Renal cortical epithelial cell (primary cell): ENCODE data around the gene ALG9. TPM values are rescaled to one million over a fixed set of nuclear protein-coding genes. Genes with fewer than 3 reads are reported as not detected.
A peak's percentile ranks its signal among the peaks of the same experiment; 100 is the strongest.
"Not testable (repeated sequence)": the region's sequence is repeated elsewhere in the genome, so short reads cannot be mapped to it uniquely, and the experiment has no call there.

Source experiments
- DNase-seq: peaks from one replicate; pipeline ENCODE4 v3.0.0-alpha.2; 2011; ENCODE audit warnings: low read depth
- total RNA-seq: library from RNA; depleted of rRNA; stranded (reverse); fragments of >200 nt; gene quantifications from 2 replicates; pipeline ENCODE4 v1.2.3, GENCODE V29; 2014

Gene ALG9
- total RNA-seq, 1 donor from 2014 or later, result 42.4 TPM

DNA sequence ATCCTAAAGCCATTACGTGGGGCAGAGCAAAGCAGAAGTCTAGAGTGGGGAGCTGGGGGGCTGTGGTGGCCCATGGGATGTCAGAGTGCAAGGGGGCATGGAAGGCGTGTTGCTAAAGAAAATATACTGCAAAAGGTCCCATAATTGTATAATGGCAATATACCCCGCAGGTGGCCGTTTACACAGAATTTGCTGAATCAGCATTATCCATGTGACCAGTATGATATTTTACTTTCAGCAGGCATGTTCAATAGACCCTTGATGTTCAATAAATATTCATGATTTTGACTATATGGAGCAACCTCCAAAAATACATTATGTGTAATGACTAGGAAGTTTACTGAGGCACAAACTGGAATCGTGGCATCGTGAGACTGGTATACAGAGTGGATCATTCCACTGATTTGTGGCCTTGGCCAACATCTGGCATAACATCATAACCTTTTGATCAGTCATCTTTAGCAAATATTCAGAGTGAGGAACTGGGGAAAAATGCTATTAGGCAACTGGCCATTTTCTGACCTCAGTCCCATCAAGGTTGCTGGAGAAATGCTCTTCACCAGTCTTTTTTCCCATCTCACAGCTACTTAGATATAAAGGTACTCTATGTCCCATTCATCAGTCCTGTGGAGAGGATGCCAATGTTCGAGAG lies 75.9 kb downstream of the ALG9 start:
- DNase-seq, result no peak

- DNase-seq, result peak; percentile 89
Measured at GRCh38 chr11:111793863-111794262, 77.5 kb downstream of the ALG9 start.

DNA sequence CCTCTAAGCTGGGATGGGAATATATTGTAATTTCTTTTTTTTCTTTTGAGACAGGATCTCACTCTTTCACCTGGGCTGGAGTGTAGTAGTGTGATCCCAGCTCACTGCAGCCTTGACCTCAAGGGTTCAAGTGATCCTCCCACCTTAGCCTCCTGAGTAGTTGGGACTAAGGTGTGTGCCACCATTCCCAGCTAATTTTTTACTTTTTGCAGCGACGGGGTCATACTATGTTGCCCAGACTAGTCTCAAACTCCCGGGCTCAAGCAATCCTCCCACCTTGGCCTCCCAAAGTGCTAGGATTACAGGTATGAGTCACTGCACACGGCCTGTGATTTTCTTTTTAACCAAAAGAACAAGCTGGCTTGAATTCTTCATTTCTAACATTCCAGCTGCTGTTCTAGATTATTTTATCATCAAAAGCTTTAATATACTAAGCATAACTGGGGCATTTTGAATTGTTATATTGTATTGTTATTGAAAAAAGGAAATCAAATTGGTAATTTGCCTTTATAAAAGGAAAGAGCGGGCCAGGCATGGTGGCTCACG lies 78.4 kb downstream of the ALG9 start:
- DNase-seq, result no peak

DNA sequence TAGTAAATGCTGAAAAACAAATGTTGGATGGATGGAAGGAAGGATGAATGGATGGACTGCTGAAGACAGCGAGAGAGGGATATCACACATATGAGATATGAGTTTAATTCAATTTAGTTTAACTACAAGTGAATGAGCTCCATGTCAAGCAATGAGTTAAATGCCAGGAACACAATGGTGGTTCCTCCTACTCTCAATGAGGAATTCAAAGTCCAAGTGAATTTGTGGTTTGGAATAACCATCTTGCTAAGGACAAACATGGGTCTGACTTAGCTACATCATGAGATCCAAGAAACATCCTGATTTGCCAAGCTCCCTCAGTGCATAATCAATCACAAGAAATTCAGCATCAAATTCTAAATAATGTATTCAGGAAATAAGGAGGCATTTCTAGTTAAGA lies 79.1 kb downstream of the ALG9 start:
- peak; percentile 77 for DNase-seq

DNA sequence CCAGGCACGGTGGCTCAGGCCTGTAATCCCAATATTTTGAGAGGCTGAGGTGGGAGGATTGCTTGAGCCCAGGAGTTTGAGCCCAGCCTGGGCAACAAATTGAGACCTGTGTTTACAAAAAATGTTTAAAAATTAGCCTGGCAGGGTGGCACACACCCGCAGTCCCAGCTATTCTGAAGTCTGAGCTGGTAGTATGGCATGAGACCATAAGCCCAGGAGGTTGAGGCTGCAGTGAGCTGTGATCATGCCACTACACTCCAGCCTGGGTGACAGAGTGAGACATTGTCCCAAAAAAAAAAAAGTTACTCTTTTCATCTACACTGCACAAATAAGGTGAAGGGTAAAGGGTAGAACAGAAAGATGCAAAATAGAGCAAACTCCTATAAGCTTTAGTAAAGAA lies 82.9 kb downstream of the ALG9 start:
- DNase-seq, result no peak

GRCh38 chr11:111788051-111788450 lies 83.3 kb downstream of the ALG9 start:
- DNase-seq, result no peak

DNA sequence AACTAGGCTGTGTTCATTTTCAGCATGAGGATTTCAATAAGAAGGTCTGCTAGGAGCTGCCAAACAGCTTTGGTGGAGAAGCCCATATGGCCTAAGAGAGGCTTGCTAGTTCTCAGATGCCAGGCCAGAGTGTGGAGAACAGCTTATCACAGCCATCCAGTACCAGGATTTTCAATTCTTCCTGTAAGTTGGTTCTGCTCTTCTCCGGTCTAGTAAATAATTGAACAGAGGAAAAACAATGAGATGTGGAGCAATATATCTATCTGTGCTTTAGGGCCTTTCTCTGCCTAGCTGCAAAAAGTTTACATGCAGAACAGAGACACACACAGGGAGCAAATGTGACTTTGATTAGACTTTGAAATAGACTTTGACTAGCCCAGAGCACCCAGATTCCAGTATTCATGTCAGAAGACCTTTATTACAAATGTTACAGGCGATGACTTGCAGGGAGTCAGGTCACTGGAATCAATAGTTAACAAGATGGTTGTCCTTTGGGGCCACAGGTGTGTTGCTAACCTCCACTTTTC lies 85.4 kb downstream of the ALG9 start:
- peak; percentile 76 for DNase-seq

DNA sequence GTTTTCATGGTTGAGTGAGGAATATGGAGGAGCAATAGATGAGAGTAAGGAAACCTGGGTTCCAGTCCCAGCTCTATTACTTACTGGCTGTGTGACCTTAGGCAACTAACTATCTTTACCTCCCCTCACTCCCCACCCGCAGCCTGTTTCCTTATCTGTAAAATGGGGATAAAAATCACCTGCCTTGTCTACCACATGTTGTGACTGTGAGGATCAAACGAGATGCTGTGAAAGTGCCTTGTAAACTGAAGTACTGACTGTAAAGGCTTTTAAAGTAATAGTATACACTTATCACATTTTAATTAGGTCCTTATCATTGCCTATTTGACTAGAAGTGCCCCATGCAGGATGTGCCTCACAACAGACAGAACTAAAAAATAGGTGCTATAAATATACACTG lies 86.3 kb downstream of the ALG9 start:
- no peak for DNase-seq

DNA sequence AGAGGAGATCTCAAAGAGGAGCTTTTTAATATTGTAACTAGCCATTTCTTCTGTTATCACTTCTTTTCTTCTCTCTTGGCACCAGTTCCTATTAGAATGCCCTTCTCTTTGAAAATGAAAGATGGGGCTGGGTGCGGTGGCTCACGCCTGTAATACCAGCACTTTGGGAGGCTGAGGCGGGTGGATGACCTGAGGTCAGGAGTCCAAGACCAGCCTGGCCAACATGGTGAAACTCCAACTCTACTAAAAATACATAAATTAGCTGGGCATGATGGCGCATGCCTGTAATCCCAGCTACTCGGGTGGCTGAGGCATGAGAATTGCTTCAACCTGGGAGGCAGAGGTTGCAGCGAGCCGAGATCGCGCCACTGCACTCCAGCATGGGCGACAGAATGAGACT lies 87.1 kb downstream of the ALG9 start:
- not testable (repeated sequence) for DNase-seq

DNA sequence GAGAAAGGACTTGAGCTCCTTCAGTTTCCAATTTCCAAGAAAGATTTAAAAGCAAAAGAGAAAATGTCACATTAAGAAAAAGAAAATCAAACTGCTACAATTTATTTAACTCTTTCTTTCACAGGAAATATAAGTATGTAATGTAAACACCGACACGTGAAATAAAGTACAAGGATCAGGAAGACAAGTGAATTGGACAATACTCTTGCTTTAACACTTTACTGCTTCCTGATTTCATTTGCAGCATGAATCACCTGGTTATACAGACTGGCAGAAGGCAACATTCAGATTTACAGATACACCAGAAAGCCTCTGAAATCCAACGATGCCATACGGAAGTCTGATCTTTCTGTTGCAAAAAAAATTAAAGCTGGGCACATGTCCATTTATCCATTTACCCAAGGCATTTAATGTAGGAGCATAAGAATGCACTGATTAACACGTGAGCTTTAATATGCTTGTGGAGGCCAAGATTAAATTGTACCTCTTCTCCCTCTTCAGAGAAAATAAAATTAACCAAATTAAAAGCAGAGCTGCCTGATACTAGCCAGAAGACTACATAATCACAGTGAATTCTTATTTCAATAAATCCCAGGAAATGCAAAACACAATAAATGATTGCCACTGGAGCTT lies 89.2 kb downstream of the ALG9 start:
- no peak for DNase-seq

GRCh38 chr11:111779118-111779517 lies 92.3 kb downstream of the ALG9 start:
- no peak for DNase-seq

DNA sequence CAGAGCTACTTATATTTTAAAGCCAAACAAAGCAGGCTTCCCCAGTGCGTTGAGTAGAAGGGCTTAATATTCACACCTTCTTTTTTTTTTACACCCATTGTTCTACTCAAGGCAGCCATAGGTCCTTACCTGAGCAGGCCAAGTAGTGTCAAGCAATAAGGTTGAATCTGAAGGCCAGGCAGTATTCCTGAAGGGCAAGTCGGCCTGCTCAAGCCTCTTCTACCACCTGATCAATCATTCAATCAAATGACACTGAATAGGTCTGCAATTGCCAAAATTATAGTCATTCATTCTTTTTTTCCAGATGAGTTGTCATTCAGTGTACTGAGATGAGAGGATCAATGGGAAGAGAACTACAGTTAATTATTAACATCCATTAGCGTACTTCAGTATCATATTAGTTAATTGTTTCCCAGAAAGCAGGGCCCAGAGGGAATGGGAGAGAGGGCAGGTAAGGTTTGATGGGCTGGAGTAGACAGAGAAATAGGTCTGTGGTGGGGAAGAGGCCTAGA lies 93.3 kb downstream of the ALG9 start:
- DNase-seq, result peak; percentile 71

DNA sequence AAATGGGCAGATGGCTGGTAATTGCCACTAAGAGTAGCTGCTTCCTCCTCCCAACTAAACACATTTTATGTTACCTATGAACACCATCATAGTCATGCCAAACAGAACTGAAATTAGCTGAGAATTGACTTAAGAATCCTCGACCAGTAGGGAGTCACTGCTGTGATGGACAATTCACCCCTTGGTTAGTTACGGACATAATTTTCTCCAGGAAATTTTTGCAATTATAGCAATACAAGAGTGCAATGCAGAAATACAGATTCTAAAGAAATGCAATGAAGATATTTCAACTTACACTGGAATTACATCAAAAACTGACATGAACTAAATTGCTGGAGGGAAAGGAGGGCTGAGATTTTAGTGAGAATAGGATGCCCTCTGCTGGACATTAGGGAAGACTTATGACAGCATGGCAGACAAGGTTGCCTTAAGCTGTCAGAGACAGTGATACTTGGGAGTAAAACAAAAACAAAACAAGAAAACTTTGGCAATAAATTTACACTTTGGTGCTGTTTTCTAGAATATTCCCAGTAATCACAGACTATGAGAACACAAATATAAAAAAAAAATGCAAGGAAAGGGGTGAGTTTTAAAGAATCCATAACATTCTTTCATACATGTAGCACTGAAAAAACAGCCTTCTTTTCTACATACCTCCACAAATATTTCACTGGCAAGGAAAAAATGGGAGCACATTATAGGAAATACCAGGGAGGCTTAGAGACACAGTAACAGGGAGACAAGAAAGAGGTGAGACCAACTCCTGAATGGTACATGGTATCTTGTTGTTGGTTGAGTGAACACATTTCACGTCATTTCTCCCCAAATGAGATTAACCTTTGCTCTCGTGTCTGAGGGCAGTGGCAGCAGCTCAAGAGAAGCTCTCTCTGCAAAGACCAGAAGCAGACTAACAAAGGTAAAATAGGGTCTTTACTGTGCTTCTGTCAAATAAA lies 94.0 kb downstream of the ALG9 start:
- peak; percentile 83 for DNase-seq

- no peak for DNase-seq
Measured at GRCh38 chr11:111776398-111777093, 94.8 kb downstream of the ALG9 start.

- no peak for DNase-seq
Measured at GRCh38 chr11:111774955-111775710, 96.2 kb downstream of the ALG9 start.

GRCh38 chr11:111772535-111772934 lies 98.8 kb downstream of the ALG9 start:
- DNase-seq, result no peak

DNA sequence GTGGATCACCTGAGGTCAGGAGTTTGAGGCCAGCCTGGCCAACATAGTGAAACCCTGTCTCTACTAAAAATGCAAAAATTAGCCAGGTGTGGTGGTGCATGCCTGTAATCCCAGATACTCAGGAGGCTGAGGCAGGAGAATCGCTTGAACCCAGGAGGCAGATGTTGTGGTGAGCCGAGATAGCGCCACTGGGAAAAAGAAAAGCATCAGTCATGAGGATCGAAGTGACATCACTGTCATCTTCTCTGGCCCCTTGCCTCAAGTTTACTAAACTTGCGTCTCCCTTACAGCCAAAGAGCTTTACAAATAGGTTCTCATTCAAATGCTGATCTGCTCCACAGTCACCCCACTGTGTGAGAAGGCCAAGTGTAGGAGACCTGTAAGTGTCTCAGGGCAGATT lies 100.2 kb downstream of the ALG9 start:
- DNase-seq, result not testable (repeated sequence)

GRCh38 chr11:111770581-111771134 lies 100.7 kb downstream of the ALG9 start:
- DNase-seq, result no peak

- DNase-seq, result no peak
Measured at GRCh38 chr11:111766834-111767142, 104.6 kb downstream of the ALG9 start.
